Neural progenitor cell (in vitro differentiated cells): ENCODE results near the gene PDE6A. TPM values are rescaled to one million over a fixed set of nuclear protein-coding genes. Genes with fewer than 3 reads are reported as not detected.
A peak's percentile ranks its signal among the peaks of the same experiment; 100 is the strongest.

Experiments used
- DNase-seq: peaks from one replicate; pipeline ENCODE4 v3.0.0-alpha.2; 2016; ENCODE audit warnings: low spot score
- H2AFZ ChIP-seq: fragments of 200-600 bp; sonication (generic); replicated peaks from 2 replicates; pipeline ENCODE4 v1.6.1; 2016; ENCODE audit warnings: antibody characterized with exemption
- H3F3A ChIP-seq: fragments of 200-600 bp; sonication (generic); 2 replicates; pipeline ENCODE4 v1.6.1; 2016; ENCODE audit warnings: antibody characterized with exemption, low read depth
- H3K27ac ChIP-seq: fragments of 200-600 bp; sonication (generic); 2 replicates; pipeline ENCODE4 v1.5.1; 2016; ENCODE audit warnings: mild to moderate bottlenecking
- H3K27me3 ChIP-seq: fragments of 200-600 bp; sonication (generic); 2 replicates; pipeline ENCODE4 v1.6.1; 2016; ENCODE audit warnings: mild to moderate bottlenecking, moderate library complexity
- H3K36me3 ChIP-seq: fragments of 200-600 bp; sonication (generic); 2 replicates; pipeline ENCODE4 v1.5.1; 2016
- H3K4me1 ChIP-seq: fragments of 200-600 bp; sonication (generic); 2 replicates; pipeline ENCODE4 v1.6.1; 2016; ENCODE audit warnings: mixed run types
- H3K4me2 ChIP-seq: fragments of 200-600 bp; sonication (generic); 2 replicates; pipeline ENCODE4 v1.6.1; 2016
- H3K4me3 ChIP-seq: fragments of 200-600 bp; sonication (generic); 2 replicates; pipeline ENCODE4 v1.5.1; 2016
- H3K79me2 ChIP-seq: fragments of 200-600 bp; sonication (generic); 2 replicates; pipeline ENCODE4 v1.6.1; 2016; ENCODE audit warnings: low read depth
- H3K9ac ChIP-seq: fragments of 200-600 bp; sonication (generic); 2 replicates; pipeline ENCODE4 v1.6.1; 2016
- H3K9me3 ChIP-seq: fragments of 200-600 bp; sonication (generic); 2 replicates; pipeline ENCODE4 v1.5.1; 2016; ENCODE audit warnings: low read depth
- H4K20me1 ChIP-seq: fragments of 200-600 bp; sonication (generic); 2 replicates; pipeline ENCODE4 v1.6.1; 2016; ENCODE audit warnings: low read depth
- H3K27ac Mint-ChIP-seq: 3 replicates; pipeline ENCODE4 v1.8.0; 2021; ENCODE audit warnings: mixed read lengths
- H3K27me3 Mint-ChIP-seq: 2 replicates; pipeline ENCODE4 v1.8.0; 2022; ENCODE audit warnings: low read depth, mild to moderate bottlenecking, inconsistent platforms, moderate library complexity, mixed read lengths; ENCODE audit not compliant: insufficient read depth
- H3K36me3 Mint-ChIP-seq: 3 replicates; pipeline ENCODE4 v1.8.0; 2021; ENCODE audit warnings: mixed read lengths
- H3K4me1 Mint-ChIP-seq: 3 replicates; pipeline ENCODE4 v1.8.0; 2021; ENCODE audit warnings: mixed read lengths
- H3K4me3 Mint-ChIP-seq: 3 replicates; pipeline ENCODE4 v1.8.0; 2021; ENCODE audit warnings: mild to moderate bottlenecking, moderate library complexity, mixed read lengths
- H3K9me3 Mint-ChIP-seq: 3 replicates; pipeline ENCODE4 v1.8.0; 2020; ENCODE audit warnings: mixed read lengths
- CTCF ChIP-seq: fragments of 200-600 bp; sonication (generic); IDR thresholded peaks from 2 replicates; pipeline ENCODE4 v1.5.1; 2017; ENCODE audit warnings: antibody characterized with exemption, mild to moderate bottlenecking
- EZH2 ChIP-seq: fragments of 200-600 bp; sonication (generic); IDR thresholded peaks from 2 replicates; pipeline ENCODE4 v1.6.1; 2017; ENCODE audit warnings: antibody characterized with exemption, mild to moderate bottlenecking, moderate library complexity
- EZH2phosphoT487 ChIP-seq: fragments of 200-600 bp; sonication (generic); IDR thresholded peaks from 2 replicates; pipeline ENCODE4 v1.6.1; 2017; ENCODE audit warnings: antibody characterized with exemption
- total RNA-seq: library from RNA; depleted of rRNA; stranded (reverse); fragments of >200 nt; gene quantifications from 2 replicates; pipeline ENCODE4 v1.2.3, GENCODE V29; 2015; ENCODE audit warnings: low replicate concordance

Gene PDE6A
- total RNA-seq, 1 donor from 2014 or later: not detected

DNA sequence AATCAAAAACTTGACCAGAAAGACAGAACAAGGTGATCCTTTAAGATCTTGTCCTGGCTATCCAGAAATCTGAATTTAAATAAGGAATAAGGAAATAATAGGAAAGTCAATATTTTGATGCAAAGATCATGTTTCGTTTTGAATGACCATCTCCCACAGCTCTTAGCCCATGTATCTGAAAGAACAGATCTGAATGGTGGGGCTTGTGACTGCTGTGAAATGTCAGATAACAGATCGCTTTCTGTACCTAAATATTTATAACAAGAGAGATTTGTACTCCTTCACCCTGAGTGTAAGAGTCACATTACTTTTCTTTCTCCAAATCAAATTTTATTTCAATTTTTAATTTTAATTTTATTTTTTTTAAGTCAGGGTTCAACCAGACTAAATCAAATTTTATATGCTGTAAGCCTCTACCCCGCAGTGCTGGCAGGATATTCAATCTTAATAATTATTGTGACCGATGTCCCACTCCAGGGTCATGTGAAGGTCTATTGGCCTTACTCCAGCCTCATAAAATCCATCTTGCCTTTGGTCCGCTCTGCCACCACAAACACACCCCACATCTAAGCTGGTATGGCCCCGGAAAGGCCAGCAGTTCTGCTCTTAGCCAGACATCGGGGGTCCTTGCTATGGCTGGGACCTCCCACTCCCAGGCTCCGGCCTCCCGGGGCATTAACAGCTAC, 9.0 kb upstream of the PDE6A start:
- no peaks in the 10 kb centered on the region for H3K27me3 ChIP-seq
- TF ChIP-seq EZH2phosphoT487 (no peak), CTCF (no peak), EZH2 (no peak)

GRCh38 chr5:149951138-149951749, 6.7 kb upstream of the PDE6A start:
- Mint-ChIP-seq H3K27ac (no peak overlapping the region), H3K27me3 (peaks cover 2% of the 10 kb centered on the region), H3K36me3 (no peaks in the 10 kb centered on the region), H3K9me3 (no peaks in the 10 kb centered on the region), H3K4me3 (no peak overlapping the region), H3K4me1 (no peaks in the 10 kb centered on the region)
- Histone ChIP-seq H3K27me3 (no peaks in the 10 kb centered on the region), H4K20me1 (no peaks in the 10 kb centered on the region), H2AFZ (peak overlapping the region; percentile 55), H3F3A (no peaks in the 10 kb centered on the region), H3K9me3 (no peaks in the 10 kb centered on the region), H3K79me2 (no peaks in the 10 kb centered on the region), H3K4me2 (no peak overlapping the region), H3K9ac (no peak overlapping the region), H3K27ac (no peak overlapping the region), H3K4me3 (no peak overlapping the region), H3K36me3 (no peaks in the 10 kb centered on the region), H3K4me1 (no peaks in the 10 kb centered on the region)
- no peak for DNase-seq
- TF ChIP-seq CTCF: peak; percentile 31
- no peak for TF ChIP-seq EZH2

More for the DNA sequence above, 9.0 kb upstream of the PDE6A start:
- no peaks in the 10 kb centered on the region for H3K9me3 Mint-ChIP-seq
- Histone ChIP-seq H3K27ac (no peak overlapping the region), H3K79me2 (no peaks in the 10 kb centered on the region), H2AFZ (no peak overlapping the region), H4K20me1 (no peaks in the 10 kb centered on the region), H3K9ac (no peak overlapping the region), H3K4me1 (no peaks in the 10 kb centered on the region), H3K4me2 (no peak overlapping the region), H3K9me3 (no peaks in the 10 kb centered on the region), H3K4me3 (no peak overlapping the region), H3K36me3 (no peaks in the 10 kb centered on the region), H3F3A (no peaks in the 10 kb centered on the region)
- no peak overlapping the region for H3K4me3 Mint-ChIP-seq
- H3K4me1 Mint-ChIP-seq: peaks cover 4% of the 10 kb centered on the region
- peaks cover 5% of the 10 kb centered on the region for H3K27me3 Mint-ChIP-seq
- no peak for DNase-seq
- H3K27ac Mint-ChIP-seq: no peak overlapping the region
- H3K36me3 Mint-ChIP-seq: no peaks in the 10 kb centered on the region

DNA sequence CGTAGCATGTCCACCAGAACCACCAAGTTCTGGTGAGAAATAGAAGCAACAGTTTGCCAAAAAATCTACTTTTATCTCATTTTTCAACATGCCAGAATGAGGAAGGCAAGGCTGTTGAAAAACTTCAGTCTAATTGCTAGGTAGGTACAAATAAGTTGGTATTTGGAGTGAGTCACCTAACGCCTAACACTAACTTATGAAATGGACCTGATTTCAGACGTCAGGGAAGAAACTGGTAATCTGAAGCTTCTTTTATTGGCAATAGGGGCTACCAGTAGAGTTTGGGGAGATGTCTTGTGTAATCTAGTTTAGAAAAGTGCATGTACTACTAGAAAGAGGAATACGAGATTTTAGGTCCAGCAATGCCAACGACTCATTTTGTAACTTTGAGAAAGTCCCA, 4.4 kb upstream of the PDE6A start:
- H3K27me3 ChIP-seq: no peaks in the 10 kb centered on the region
- no peak for DNase-seq
- no peaks in the 10 kb centered on the region for H3K79me2 ChIP-seq
- H3K9me3 Mint-ChIP-seq: no peaks in the 10 kb centered on the region
- H3K4me3 Mint-ChIP-seq: no peak overlapping the region
- no peak overlapping the region for H3K4me2 ChIP-seq
- no peaks in the 10 kb centered on the region for H3K9me3 ChIP-seq
- H3K36me3 ChIP-seq: no peaks in the 10 kb centered on the region
- no peaks in the 10 kb centered on the region for H4K20me1 ChIP-seq
- no peaks in the 10 kb centered on the region for H3K36me3 Mint-ChIP-seq
- H3K27me3 Mint-ChIP-seq: peaks cover 4% of the 10 kb centered on the region
- no peak overlapping the region for H2AFZ ChIP-seq
- no peak for TF ChIP-seq EZH2phosphoT487
- no peak for TF ChIP-seq CTCF
- TF ChIP-seq EZH2: no peak
- H3K4me3 ChIP-seq: no peak overlapping the region
- H3K4me1 Mint-ChIP-seq: no peaks in the 10 kb centered on the region
- H3K9ac ChIP-seq: no peak overlapping the region
- H3F3A ChIP-seq: no peaks in the 10 kb centered on the region
- no peak overlapping the region for H3K27ac Mint-ChIP-seq
- H3K4me1 ChIP-seq: no peaks in the 10 kb centered on the region
- no peak overlapping the region for H3K27ac ChIP-seq
